GM12878 (cell line): ENCODE results near the gene DOCK2. TPM values are rescaled to one million over a fixed set of nuclear protein-coding genes. Genes with fewer than 3 reads are reported as not detected.

Experiments
- ATAC-seq: fragments of 200-7000 bp; cut with Tn5 transposase; 3 replicates; pipeline ENCODE4 v1.9.1; 2020; ENCODE audit warnings: mild to moderate bottlenecking, moderate library complexity
- BruUV-seq: library from RNA; stranded (reverse); fragments of 400-500 nt; replicated peaks from 2 replicates; lab custom pipeline; 2021; lab: Mats Ljungman, UMichigan
- CTCF ChIA-PET: fragments of 300-600 bp; sonication (Branson Sonifier 250); formaldehyde crosslinking; extraction: SDS; loops from one replicate; lab custom pipeline; 2021; ENCODE audit warnings: inconsistent platforms; lab: Yijun Ruan, JAX
- POLR2A ChIA-PET: fragments of 350-600 bp; formaldehyde crosslinking; extraction: SDS; loops from one replicate; lab custom pipeline; 2021; ENCODE audit warnings: inconsistent platforms; lab: Charles Lee
- RAD21 ChIA-PET: fragments of 300-600 bp; sonication (Branson Sonifier 250); formaldehyde crosslinking; loops from one replicate; lab custom pipeline; 2023; ENCODE audit warnings: antibody characterized with exemption; ENCODE audit not compliant: unreplicated experiment; lab: Charles Lee
- SMC1A ChIA-PET: fragments of 300-600 bp; sonication (Branson Sonifier 250); formaldehyde crosslinking; loops from one replicate; lab custom pipeline; 2023; ENCODE audit not compliant: unreplicated experiment, uncharacterized antibody; lab: Charles Lee
- DNase-seq: peaks from one replicate; pipeline ENCODE4 v3.0.0-alpha.2; 2011; ENCODE audit warnings: low read depth, low spot score
- FAIRE-seq: peaks from 3 replicates; lab custom pipeline; 2011; peaks lifted over from hg19 to GRCh38; lab: Jason Lieb, UNC
- H2AFZ ChIP-seq: 2 replicates; pipeline ENCODE4 v1.6.0; 2011; ENCODE audit warnings: low read depth, low read length, control low read depth; ENCODE audit not compliant: control insufficient read depth
- H3K27ac ChIP-seq: 2 replicates; pipeline ENCODE4 v1.5.1; 2011; ENCODE audit warnings: control low read depth; ENCODE audit not compliant: control insufficient read depth, insufficient read depth
- H3K27me3 ChIP-seq, 2 experiments: replicated peaks in 1 of 2; 2 replicates each; pipeline versions ENCODE4 v1.6.0 to v1.6.1; 2011; ENCODE audit warnings: low read length in 1 of 2; ENCODE audit not compliant: control insufficient read depth in 2 of 2, insufficient read depth in 2 of 2
- H3K36me3 ChIP-seq, 2 experiments: 2 replicates each; pipeline ENCODE4 v1.5.1; 2011; ENCODE audit warnings: low read length in 1 of 2; ENCODE audit not compliant: control insufficient read depth in 2 of 2, insufficient read depth in 2 of 2
- H3K4me1 ChIP-seq: 2 replicates; pipeline ENCODE4 v1.6.1; 2011; ENCODE audit warnings: mild to moderate bottlenecking, low read length, moderate library complexity, mixed read lengths; ENCODE audit not compliant: control insufficient read depth, insufficient read depth
- H3K4me2 ChIP-seq: 2 replicates; pipeline ENCODE4 v1.6.0; 2011; ENCODE audit warnings: control low read depth; ENCODE audit not compliant: control insufficient read depth, insufficient read depth
- H3K4me3 ChIP-seq: fragments of 200-600 bp; sonication (generic); 2 replicates; pipeline ENCODE4 v1.5.1; 2016
- H3K79me2 ChIP-seq: 2 replicates; pipeline ENCODE4 v1.6.0; 2011; ENCODE audit warnings: low read length; ENCODE audit not compliant: control insufficient read depth, insufficient read depth
- H3K9ac ChIP-seq: 2 replicates; pipeline ENCODE4 v1.8.0; 2011; ENCODE audit warnings: low read length, control low read depth, mixed read lengths; ENCODE audit not compliant: control insufficient read depth, insufficient read depth
- H3K9me3 ChIP-seq: replicated peaks from 3 replicates; pipeline ENCODE4 v1.5.1; 2011; ENCODE audit warnings: mild to moderate bottlenecking, low read length; ENCODE audit not compliant: control insufficient read depth, insufficient read depth
- H4K20me1 ChIP-seq: 2 replicates; pipeline ENCODE4 v1.6.0; 2011; ENCODE audit not compliant: control insufficient read depth, insufficient read depth
- CBX3 ChIP-seq: fragments of 200-600 bp; sonication (generic); IDR thresholded peaks from 2 replicates; pipeline ENCODE4 v1.6.1; 2016; ENCODE audit warnings: low read depth, borderline replicate concordance
- CBX5 ChIP-seq: sonication (generic); IDR thresholded peaks from 2 replicates; pipeline ENCODE4 v1.6.1; 2016; ENCODE audit warnings: low read depth, moderate library complexity, mild to moderate bottlenecking, inconsistent platforms
- JUND ChIP-seq: IDR thresholded peaks from 2 replicates; pipeline ENCODE4 v1.6.1; 2012; ENCODE audit warnings: low read depth, mild to moderate bottlenecking, low read length, improper control_type of control experiment, moderate library complexity
- NFXL1 ChIP-seq: fragments of 450-650 bp; IDR thresholded peaks from 2 replicates; pipeline ENCODE4 v1.6.1; 2017; ENCODE audit warnings: antibody characterized with exemption, mild to moderate bottlenecking, borderline replicate concordance
- RAD21 ChIP-seq: IDR thresholded peaks from 2 replicates; pipeline ENCODE4 v1.6.1; 2011; ENCODE audit warnings: mild to moderate bottlenecking, low read depth, low read length, moderate library complexity; ENCODE audit not compliant: insufficient read depth
- SPI1 ChIP-seq: IDR thresholded peaks from 2 replicates; pipeline ENCODE4 v1.6.1; 2011; ENCODE audit warnings: low read depth, mild to moderate bottlenecking, low read length, moderate library complexity, borderline replicate concordance; ENCODE audit not compliant: insufficient read depth
- TAF1 ChIP-seq: IDR thresholded peaks from 2 replicates; pipeline ENCODE4 v1.6.1; 2011; ENCODE audit warnings: mild to moderate bottlenecking, low read depth, low read length, borderline replicate concordance
- in situ Hi-C: fragments of 300-500 bp; cut with MboI; formaldehyde crosslinking; loops from 9 replicates; pipeline ENCODE4 v1.14.3; 2018; ENCODE audit warnings: mixed read lengths
- intact Hi-C: fragments of 100-400 bp; cut with micrococcal nuclease; formaldehyde crosslinking; loops from one replicate; pipeline ENCODE4 v1.14.2; 2022; ENCODE audit not compliant: unreplicated experiment
- polyA plus RNA-seq, 11 experiments: library from polyadenylated mRNA; depleted of rRNA in 4 of 11; unstranded in 6 of 11; stranded (reverse) in 5 of 11; fragments of >200 nt; fragmentation: Nextera tagmentation in 4 of 11; fragmentation: Illumina TruSeq in 1 of 11; extraction: Ambion mirVana in 4 of 11; extraction: Trizol in 1 of 11; gene quantifications; 1 replicate in 1 of 11; 2 replicates in 10 of 11; pipeline versions ENCODE4 v1.2.1 to v1.2.3, GENCODE V29; 2011 to 2016; ENCODE audit warnings: inconsistent platforms in 2 of 11, missing spikeins in 2 of 11, low read depth in 1 of 11
- total RNA-seq, 4 experiments: library from RNA; depleted of rRNA in 3 of 4; stranded (reverse); fragments of >200 nt in 3 of 4; fragmentation: Illumina TruSeq in 1 of 4; extraction: Trizol in 1 of 4; gene quantifications; 2 replicates each; pipeline versions ENCODE4 v1.2.1 to v1.2.3, GENCODE V29; 2013 to 2021
- TF ChIP-seq, protein P1 (sequence below): IDR thresholded peaks from 2 replicates; pipeline ENCODE4 v1.6.1; 2011; ENCODE audit warnings: borderline replicate concordance, low read depth, mild to moderate bottlenecking, moderate library complexity, mixed read lengths, low read length; ENCODE audit not compliant: insufficient read depth; ENCODE audit errors: extremely low read length
- TF ChIP-seq, protein P2 (sequence below): fragments of 450-650 bp; IDR thresholded peaks from 2 replicates; pipeline ENCODE4 v1.6.1; 2016; ENCODE audit warnings: mild to moderate bottlenecking
- TF ChIP-seq, protein P3 (sequence below): IDR thresholded peaks from 2 replicates; pipeline ENCODE4 v1.6.1; 2012; ENCODE audit warnings: low read depth, low read length, improper control_type of control experiment

The DOCK2 gene
- total and polyA plus RNA-seq, 10 of the 15 experiments (the other 5 are each of a cell fraction or from before 2014, with no cell fraction given), result 34.2 to 192 (median 118) TPM

DNA sequence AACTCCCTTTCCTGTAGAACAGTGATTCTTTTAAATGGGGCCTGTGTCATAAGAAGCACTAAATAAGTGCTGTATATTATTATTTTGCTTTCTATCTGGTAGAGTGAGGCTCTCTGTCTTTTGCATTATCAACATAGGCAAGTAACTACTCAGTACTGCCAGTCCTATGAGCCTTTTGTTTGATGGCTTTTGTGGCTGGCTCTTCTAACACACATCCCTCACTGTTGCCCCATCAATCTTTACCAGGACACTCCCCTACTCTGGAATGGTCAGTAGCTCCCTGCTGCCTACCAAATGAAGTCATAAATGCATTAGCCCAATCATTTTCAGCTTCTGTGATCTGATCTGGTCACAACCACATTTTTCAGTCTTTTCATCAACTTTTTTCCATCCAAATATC is 205.6 kb downstream of the DOCK2 start:
- intact Hi-C loops, result no loop called here
- FAIRE-seq (no peak), ATAC-seq (no peak), DNase-seq (no peak)
- no peaks in the 10 kb centered on the region for H3K9me3 ChIP-seq
- H2AFZ ChIP-seq, result no peak overlapping the region
- CTCF ChIA-PET, result no interaction called here
- no peaks in the 10 kb centered on the region for H4K20me1 ChIP-seq
- H3K9ac ChIP-seq, result no peak overlapping the region
- TF ChIP-seq RAD21, result no peak
- TF ChIP-seq, protein P1, sequence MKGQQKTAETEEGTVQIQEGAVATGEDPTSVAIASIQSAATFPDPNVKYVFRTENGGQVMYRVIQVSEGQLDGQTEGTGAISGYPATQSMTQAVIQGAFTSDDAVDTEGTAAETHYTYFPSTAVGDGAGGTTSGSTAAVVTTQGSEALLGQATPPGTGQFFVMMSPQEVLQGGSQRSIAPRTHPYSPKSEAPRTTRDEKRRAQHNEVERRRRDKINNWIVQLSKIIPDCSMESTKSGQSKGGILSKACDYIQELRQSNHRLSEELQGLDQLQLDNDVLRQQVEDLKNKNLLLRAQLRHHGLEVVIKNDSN, result no peak
- no peak for TF ChIP-seq NFXL1
- no peak for TF ChIP-seq SPI1
- no peak for TF ChIP-seq CBX3
- no peak for TF ChIP-seq TAF1
- TF ChIP-seq, protein P2, sequence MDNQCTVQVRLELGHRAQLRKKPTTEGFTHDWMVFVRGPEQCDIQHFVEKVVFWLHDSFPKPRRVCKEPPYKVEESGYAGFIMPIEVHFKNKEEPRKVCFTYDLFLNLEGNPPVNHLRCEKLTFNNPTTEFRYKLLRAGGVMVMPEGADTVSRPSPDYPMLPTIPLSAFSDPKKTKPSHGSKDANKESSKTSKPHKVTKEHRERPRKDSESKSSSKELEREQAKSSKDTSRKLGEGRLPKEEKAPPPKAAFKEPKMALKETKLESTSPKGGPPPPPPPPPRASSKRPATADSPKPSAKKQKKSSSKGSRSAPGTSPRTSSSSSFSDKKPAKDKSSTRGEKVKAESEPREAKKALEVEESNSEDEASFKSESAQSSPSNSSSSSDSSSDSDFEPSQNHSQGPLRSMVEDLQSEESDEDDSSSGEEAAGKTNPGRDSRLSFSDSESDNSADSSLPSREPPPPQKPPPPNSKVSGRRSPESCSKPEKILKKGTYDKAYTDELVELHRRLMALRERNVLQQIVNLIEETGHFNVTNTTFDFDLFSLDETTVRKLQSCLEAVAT, result no peak
- TF ChIP-seq, protein P3, sequence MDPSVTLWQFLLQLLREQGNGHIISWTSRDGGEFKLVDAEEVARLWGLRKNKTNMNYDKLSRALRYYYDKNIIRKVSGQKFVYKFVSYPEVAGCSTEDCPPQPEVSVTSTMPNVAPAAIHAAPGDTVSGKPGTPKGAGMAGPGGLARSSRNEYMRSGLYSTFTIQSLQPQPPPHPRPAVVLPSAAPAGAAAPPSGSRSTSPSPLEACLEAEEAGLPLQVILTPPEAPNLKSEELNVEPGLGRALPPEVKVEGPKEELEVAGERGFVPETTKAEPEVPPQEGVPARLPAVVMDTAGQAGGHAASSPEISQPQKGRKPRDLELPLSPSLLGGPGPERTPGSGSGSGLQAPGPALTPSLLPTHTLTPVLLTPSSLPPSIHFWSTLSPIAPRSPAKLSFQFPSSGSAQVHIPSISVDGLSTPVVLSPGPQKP, result no peak
- no peak for TF ChIP-seq JUND
- TF ChIP-seq CBX5, result no peak
- no TSS peak for BruUV-seq
- no peak overlapping the region for H3K4me2 ChIP-seq
- RAD21 ChIA-PET, result no interaction called here
- no peaks in the 10 kb centered on the region for H3K79me2 ChIP-seq
- peaks cover 16% of the 10 kb centered on the region for H3K4me1 ChIP-seq
- no peak overlapping the region for H3K4me3 ChIP-seq
- SMC1A ChIA-PET, result interaction anchor here (0.6 kb wide), 1 partner anchor 18 kb away, joined by 3 read pairs; no protein-coding TSS in a partner anchor
- POLR2A ChIA-PET, result no interaction called here
- H3K36me3 ChIP-seq, result peaks cover 10 to 37% of the 10 kb centered on the region in 2 experiments
- H3K27me3 ChIP-seq, result no peaks in the 10 kb centered on the region
- in situ Hi-C loops, result no loop called here
- no peak overlapping the region for H3K27ac ChIP-seq
